HepG2 (cell line): Measurements from ENCODE around the gene RPS14. TPM values are rescaled to one million over a fixed set of nuclear protein-coding genes. Genes with fewer than 3 reads are reported as not detected.

Experiments
- ARID2 ChIP-seq: sonication (generic); formaldehyde crosslinking; IDR thresholded peaks from 2 replicates; pipeline ENCODE4 v1.8.1; 2022; ENCODE audit warnings: mild to moderate bottlenecking, missing genetic modification reagents, borderline replicate concordance
- CENPT ChIP-seq: sonication (generic); formaldehyde crosslinking; IDR thresholded peaks from 2 replicates; pipeline ENCODE4 v1.8.0; 2022; ENCODE audit warnings: low read depth, mild to moderate bottlenecking, moderate library complexity, missing genetic modification reagents
- MAFF ChIP-seq: IDR thresholded peaks from 2 replicates; pipeline ENCODE4 v1.6.1; 2011; ENCODE audit warnings: low read depth, low read length, improper control_type of control experiment
- MED13 ChIP-seq: sonication (generic); formaldehyde crosslinking; IDR thresholded peaks from 2 replicates; pipeline ENCODE4 v1.5.0; 2020; ENCODE audit warnings: missing genetic modification reagents
- NR2F1 ChIP-seq, 2 experiments: fragments of 450-650 bp in 1 of 2; formaldehyde crosslinking in 1 of 2; IDR thresholded peaks; 2 replicates each; pipeline versions ENCODE4 v1.5.0 to v1.6.1; 2016 to 2020; ENCODE audit warnings: mild to moderate bottlenecking in 1 of 2, missing compliant biosample characterization in 1 of 2, missing genetic modification reagents in 1 of 2, moderate library complexity in 1 of 2
- SIX4 ChIP-seq: sonication (generic); formaldehyde crosslinking; IDR thresholded peaks from 2 replicates; pipeline ENCODE4 v1.4.0; 2020; ENCODE audit warnings: missing genetic modification reagents
- SMYD3 ChIP-seq: sonication (generic); formaldehyde crosslinking; IDR thresholded peaks from 2 replicates; pipeline ENCODE4 v1.8.1; 2023; ENCODE audit warnings: mild to moderate bottlenecking, missing genetic modification reagents
- TP53 ChIP-seq: sonication (generic); formaldehyde crosslinking; conservative IDR thresholded peaks from 2 replicates; pipeline ENCODE4 v1.4.0; 2020; ENCODE audit warnings: missing genetic modification reagents
- XBP1 ChIP-seq: sonication (generic); formaldehyde crosslinking; IDR thresholded peaks from 2 replicates; pipeline ENCODE4 v1.5.0; 2020; ENCODE audit warnings: missing genetic modification reagents
- ZFP36L2 ChIP-seq: sonication (generic); formaldehyde crosslinking; IDR thresholded peaks from 2 replicates; pipeline ENCODE4 v1.4.0; 2020; ENCODE audit warnings: missing genetic modification reagents
- ZFP41 ChIP-seq: sonication (generic); formaldehyde crosslinking; IDR thresholded peaks from 2 replicates; pipeline ENCODE4 v1.4.0; 2020; ENCODE audit warnings: mild to moderate bottlenecking, missing genetic modification reagents, borderline replicate concordance
- ZNF124 ChIP-seq: sonication (generic); formaldehyde crosslinking; IDR thresholded peaks from 2 replicates; pipeline ENCODE4 v1.4.0; 2020; ENCODE audit warnings: missing genetic modification reagents
- ZNF616 ChIP-seq: sonication (generic); formaldehyde crosslinking; IDR thresholded peaks from 2 replicates; pipeline ENCODE4 v1.5.0; 2020; ENCODE audit warnings: low read depth, mild to moderate bottlenecking, missing genetic modification reagents
- ZNF75D ChIP-seq: sonication (generic); formaldehyde crosslinking; IDR thresholded peaks from 2 replicates; pipeline ENCODE4 v1.8.1; 2023; ENCODE audit warnings: missing genetic modification reagents, mild to moderate bottlenecking, borderline replicate concordance
- ZNF883 ChIP-seq: sonication (generic); formaldehyde crosslinking; IDR thresholded peaks from 2 replicates; pipeline ENCODE4 v1.5.1; 2020; ENCODE audit warnings: mild to moderate bottlenecking, missing genetic modification reagents; ENCODE audit errors: not compliant biosample characterization
- polyA plus RNA-seq, 8 experiments: library from polyadenylated mRNA; depleted of rRNA in 3 of 8; stranded (reverse) in 7 of 8; unstranded in 1 of 8; fragments of >200 nt; fragmentation: Illumina TruSeq in 4 of 8; extraction: Trizol in 4 of 8; gene quantifications; 2 replicates each; pipeline versions ENCODE4 v1.2.1 to v1.2.3, GENCODE V29; 2011 to 2016; ENCODE audit warnings: low read depth in 4 of 8, missing spikeins in 1 of 8, mixed read lengths in 1 of 8; ENCODE audit not compliant: insufficient read depth in 1 of 8
- total RNA-seq, 5 experiments: library from RNA; depleted of rRNA; stranded (reverse); fragments of >200 nt; fragmentation: Illumina TruSeq; extraction: Trizol; gene quantifications; 2 replicates each; pipeline ENCODE4 v1.2.3, GENCODE V29; 2016; ENCODE audit warnings: low read depth in 1 of 5
- TF ChIP-seq, protein P1 (sequence below): sonication (generic); formaldehyde crosslinking; IDR thresholded peaks from 2 replicates; pipeline ENCODE4 v1.4.0; 2020; ENCODE audit warnings: mild to moderate bottlenecking, missing genetic modification reagents, borderline replicate concordance
- TF ChIP-seq, protein P2 (sequence below): sonication (generic); formaldehyde crosslinking; IDR thresholded peaks from 2 replicates; pipeline ENCODE4 v1.8.0; 2022; ENCODE audit warnings: low read depth, missing genetic modification reagents
- TF ChIP-seq, protein P3 (sequence below): sonication (generic); formaldehyde crosslinking; IDR thresholded peaks from 2 replicates; pipeline ENCODE4 v1.4.0; 2020; ENCODE audit warnings: missing genetic modification reagents, borderline replicate concordance
- TF ChIP-seq, protein P4 (sequence below): sonication (generic); formaldehyde crosslinking; IDR thresholded peaks from 2 replicates; pipeline ENCODE4 v1.5.1; 2020; ENCODE audit warnings: missing genetic modification reagents, mild to moderate bottlenecking, borderline replicate concordance

Gene RPS14
- total and polyA plus RNA-seq, 2 of the 13 experiments (the other 11 are each of a cell fraction or from before 2014, with no cell fraction given), result 2,116 to 3,295 TPM

DNA sequence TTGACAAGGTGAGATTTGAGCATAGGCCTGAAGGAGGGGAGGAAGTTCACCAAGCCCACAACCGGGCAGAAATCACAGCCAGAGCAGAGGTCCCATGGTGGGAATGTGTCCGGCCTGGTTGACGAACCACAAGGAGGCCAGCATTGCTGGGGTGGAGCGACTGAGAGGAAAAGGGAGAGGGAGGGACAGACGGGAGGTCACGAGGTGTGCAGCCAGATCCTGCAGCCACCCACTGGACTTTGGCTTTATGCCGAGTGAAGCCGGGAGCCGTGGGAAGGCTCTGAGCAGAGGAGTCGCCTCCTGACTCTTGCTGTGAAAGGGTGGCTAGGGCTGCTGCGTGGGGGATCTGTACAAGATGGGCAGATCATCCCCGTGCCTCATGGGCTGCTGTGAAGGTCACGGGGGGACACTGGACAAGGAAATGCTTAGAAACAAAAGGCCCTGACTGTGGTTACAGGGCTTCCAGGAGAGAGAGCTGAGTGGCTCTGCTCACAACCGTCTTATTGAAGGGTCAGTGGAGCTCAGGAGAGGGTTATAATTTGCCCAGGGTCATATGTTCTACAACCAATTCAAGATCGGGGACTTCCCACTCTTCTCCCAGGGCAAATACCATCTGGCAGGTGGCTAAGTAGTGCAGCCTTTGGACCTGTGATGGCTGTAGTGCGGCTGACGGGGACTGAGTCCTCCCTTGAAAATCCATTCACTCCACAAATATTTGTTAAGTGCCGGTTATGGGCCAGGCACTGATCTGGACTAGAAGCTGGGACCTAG, 21.2 kb downstream of the RPS14 start (continued):
- no peak; a peak in 1 of 4 replicates for TF ChIP-seq NR2F1 (CRISPR knock-in tag; IDR thresholded peaks at IDR 0.05)
- no peak for TF ChIP-seq ZNF75D (CRISPR knock-in tag)
- TF ChIP-seq, protein P1, sequence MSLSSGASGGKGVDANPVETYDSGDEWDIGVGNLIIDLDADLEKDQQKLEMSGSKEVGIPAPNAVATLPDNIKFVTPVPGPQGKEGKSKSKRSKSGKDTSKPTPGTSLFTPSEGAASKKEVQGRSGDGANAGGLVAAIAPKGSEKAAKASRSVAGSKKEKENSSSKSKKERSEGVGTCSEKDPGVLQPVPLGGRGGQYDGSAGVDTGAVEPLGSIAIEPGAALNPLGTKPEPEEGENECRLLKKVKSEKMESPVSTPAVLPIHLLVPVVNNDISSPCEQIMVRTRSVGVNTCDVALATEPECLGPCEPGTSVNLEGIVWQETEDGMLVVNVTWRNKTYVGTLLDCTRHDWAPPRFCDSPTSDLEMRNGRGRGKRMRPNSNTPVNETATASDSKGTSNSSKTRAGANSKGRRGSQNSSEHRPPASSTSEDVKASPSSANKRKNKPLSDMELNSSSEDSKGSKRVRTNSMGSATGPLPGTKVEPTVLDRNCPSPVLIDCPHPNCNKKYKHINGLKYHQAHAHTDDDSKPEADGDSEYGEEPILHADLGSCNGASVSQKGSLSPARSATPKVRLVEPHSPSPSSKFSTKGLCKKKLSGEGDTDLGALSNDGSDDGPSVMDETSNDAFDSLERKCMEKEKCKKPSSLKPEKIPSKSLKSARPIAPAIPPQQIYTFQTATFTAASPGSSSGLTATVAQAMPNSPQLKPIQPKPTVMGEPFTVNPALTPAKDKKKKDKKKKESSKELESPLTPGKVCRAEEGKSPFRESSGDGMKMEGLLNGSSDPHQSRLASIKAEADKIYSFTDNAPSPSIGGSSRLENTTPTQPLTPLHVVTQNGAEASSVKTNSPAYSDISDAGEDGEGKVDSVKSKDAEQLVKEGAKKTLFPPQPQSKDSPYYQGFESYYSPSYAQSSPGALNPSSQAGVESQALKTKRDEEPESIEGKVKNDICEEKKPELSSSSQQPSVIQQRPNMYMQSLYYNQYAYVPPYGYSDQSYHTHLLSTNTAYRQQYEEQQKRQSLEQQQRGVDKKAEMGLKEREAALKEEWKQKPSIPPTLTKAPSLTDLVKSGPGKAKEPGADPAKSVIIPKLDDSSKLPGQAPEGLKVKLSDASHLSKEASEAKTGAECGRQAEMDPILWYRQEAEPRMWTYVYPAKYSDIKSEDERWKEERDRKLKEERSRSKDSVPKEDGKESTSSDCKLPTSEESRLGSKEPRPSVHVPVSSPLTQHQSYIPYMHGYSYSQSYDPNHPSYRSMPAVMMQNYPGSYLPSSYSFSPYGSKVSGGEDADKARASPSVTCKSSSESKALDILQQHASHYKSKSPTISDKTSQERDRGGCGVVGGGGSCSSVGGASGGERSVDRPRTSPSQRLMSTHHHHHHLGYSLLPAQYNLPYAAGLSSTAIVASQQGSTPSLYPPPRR (CRISPR knock-in tag), result no peak
- no peak for TF ChIP-seq SMYD3 (CRISPR knock-in tag)
- TF ChIP-seq CENPT (CRISPR knock-in tag), result no peak
- TF ChIP-seq MED13 (CRISPR knock-in tag), result no peak
- no peak for TF ChIP-seq TP53
- TF ChIP-seq SIX4 (CRISPR knock-in tag), result no peak
- TF ChIP-seq ARID2, result no peak
- TF ChIP-seq ZNF883 (CRISPR knock-in tag), result no peak
- TF ChIP-seq, protein P2, sequence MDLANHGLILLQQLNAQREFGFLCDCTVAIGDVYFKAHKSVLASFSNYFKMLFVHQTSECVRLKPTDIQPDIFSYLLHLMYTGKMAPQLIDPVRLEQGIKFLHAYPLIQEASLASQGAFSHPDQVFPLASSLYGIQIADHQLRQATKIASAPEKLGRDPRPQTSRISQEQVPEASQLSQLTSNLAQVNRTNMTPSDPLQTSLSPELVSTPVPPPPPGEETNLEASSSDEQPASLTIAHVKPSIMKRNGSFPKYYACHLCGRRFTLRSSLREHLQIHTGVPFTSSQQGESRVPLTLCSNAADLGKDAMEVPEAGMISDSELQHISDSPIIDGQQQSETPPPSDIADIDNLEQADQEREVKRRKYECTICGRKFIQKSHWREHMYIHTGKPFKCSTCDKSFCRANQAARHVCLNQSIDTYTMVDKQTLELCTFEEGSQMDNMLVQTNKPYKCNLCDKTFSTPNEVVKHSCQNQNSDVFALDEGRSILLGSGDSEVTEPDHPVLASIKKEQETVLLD, result no peak
- TF ChIP-seq ZFP36L2 (CRISPR knock-in tag), result no peak
- TF ChIP-seq ZFP41, result no peak; the same call in 1 of the 2 replicates
- no peak for TF ChIP-seq MAFF
- TF ChIP-seq, protein P3, sequence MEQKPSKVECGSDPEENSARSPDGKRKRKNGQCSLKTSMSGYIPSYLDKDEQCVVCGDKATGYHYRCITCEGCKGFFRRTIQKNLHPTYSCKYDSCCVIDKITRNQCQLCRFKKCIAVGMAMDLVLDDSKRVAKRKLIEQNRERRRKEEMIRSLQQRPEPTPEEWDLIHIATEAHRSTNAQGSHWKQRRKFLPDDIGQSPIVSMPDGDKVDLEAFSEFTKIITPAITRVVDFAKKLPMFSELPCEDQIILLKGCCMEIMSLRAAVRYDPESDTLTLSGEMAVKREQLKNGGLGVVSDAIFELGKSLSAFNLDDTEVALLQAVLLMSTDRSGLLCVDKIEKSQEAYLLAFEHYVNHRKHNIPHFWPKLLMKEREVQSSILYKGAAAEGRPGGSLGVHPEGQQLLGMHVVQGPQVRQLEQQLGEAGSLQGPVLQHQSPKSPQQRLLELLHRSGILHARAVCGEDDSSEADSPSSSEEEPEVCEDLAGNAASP (CRISPR knock-in tag), result no peak
- no peak for TF ChIP-seq ZNF616
- TF ChIP-seq ZNF124, result no peak; the same call in 1 of the 2 replicates
- TF ChIP-seq XBP1, result no peak
- TF ChIP-seq, protein P4, sequence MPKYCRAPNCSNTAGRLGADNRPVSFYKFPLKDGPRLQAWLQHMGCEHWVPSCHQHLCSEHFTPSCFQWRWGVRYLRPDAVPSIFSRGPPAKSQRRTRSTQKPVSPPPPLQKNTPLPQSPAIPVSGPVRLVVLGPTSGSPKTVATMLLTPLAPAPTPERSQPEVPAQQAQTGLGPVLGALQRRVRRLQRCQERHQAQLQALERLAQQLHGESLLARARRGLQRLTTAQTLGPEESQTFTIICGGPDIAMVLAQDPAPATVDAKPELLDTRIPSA, result no peak
